ENCODE data around the gene KDM6A.
"Not testable (repeated sequence)": the region's sequence is repeated elsewhere in the genome, so short reads cannot be mapped to it uniquely, and the experiment has no call there.

KDM6A gene

GRCh38 chrX:45011597-45011996 lies 138.6 kb downstream of the KDM6A start:
- DNase-seq, result no peak

- no peak for DNase-seq
Measured at GRCh38 chrX:45017946-45018345, 145.0 kb downstream of the KDM6A start.

- DNase-seq, result no peak
Measured at GRCh38 chrX:45022150-45022549, 149.2 kb downstream of the KDM6A start.

- DNase-seq, result no peak
Measured at GRCh38 chrX:45024501-45024900, 151.5 kb downstream of the KDM6A start.

- DNase-seq, result no peak
Measured at GRCh38 chrX:45026036-45026435, 153.0 kb downstream of the KDM6A start.

DNA sequence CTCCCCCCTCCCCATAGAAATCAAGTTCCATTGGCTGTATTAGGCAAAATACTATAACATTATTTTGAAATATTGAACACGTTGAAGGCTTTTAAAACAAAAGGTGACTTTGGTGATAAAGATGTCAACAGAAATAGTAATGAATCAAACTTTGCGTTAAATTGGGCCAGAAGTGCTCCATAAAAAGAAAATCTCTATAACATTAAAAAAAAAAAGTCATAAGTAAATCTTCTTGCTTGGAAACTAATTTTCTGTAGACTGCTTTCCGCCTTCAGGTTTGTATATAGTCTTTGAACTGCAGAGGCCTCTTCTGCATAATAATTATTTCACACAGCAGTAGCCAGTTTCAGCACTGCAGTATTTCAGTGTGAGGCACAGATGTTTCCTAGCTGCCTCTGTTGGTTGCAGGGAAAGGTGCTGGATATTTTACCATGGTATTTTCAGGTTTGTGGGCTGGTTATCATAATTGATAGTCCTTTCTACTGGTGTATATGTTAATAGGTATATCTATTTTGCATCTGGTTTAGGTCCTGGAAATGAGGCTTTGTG lies 158.9 kb downstream of the KDM6A start:
- no peak for DNase-seq

DNA sequence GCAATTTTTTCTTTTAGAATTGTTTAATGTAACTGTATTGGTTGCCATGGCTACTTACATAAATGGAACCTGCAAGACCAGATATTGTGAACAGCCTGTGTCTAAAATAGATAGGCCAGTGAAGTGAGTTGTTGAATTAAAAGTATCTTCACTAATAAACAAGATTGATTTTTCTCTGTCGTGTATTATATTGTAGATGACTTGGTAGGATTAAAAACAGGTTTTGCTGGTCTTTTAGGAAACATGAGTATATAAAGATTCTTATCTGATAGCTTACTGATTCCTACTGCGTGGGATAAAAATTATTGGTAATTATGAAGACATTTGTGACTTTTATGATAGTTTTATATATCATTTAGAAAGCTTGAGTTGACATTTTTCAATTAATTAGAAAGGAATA lies 162.1 kb downstream of the KDM6A start:
- no peak for DNase-seq

DNA sequence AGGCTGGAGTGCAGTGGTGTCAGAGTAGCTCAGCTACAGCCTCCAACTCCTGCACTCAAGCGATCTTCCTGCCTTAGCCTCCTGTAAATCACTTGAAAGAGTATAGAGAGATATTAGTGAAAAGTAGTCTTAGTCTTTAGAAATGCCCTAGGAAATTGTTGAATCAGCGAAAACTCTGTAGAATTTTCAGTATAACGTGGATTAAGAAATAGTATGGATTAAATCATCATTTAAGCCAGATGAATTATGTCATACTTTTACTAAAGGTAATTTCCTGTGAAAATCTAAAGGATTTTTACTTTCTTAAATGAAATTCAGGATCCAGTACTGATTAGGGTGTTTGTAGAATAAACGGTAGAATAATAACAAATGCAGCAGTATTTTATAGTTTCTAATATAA lies 163.2 kb downstream of the KDM6A start:
- no peak for DNase-seq

DNA sequence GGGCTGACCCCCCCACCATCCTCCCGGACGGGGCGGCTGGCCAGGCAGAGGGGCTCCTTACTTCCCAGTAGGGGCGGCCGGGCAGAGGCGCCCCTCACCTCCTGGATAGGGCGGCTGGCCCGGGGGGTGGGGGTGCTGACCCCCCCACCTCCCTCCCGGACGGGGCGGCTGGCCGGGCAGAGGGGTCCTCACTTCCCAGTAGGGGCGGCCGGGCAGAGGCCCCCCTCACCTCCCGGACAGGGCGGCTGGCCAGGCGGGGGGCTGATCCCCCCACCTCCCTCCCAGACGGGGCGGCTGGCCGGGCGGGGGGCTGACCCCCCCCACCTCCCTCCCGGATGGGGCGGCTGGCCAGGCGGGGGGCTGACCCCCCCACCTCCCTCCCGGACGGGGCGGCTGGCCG lies 167.1 kb downstream of the KDM6A start:
- DNase-seq, result not testable (repeated sequence)

DNA sequence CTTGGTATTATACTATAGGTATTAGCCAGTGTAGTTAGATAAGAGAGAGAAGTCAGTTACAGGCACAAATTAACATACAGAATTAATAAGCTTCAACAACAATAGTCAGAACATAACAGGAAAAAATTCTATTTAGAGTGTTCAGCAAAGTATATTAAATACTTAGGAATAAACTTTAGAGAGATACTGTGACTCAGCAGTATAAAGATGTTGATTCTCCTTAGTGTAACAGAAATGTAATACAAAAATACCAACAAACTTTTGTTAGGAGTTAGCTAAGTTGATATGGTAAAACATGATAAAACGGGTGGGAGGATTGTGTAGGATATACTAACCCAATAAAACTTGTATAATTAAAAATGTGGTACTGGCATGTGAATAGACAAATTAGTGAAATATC lies 173.4 kb downstream of the KDM6A start:
- DNase-seq, result no peak

GRCh38 chrX:45050558-45050957 lies 177.6 kb downstream of the KDM6A start:
- no peak for DNase-seq

GRCh38 chrX:45056428-45057145 lies 183.6 kb downstream of the KDM6A start:
- no peak for DNase-seq

DNA sequence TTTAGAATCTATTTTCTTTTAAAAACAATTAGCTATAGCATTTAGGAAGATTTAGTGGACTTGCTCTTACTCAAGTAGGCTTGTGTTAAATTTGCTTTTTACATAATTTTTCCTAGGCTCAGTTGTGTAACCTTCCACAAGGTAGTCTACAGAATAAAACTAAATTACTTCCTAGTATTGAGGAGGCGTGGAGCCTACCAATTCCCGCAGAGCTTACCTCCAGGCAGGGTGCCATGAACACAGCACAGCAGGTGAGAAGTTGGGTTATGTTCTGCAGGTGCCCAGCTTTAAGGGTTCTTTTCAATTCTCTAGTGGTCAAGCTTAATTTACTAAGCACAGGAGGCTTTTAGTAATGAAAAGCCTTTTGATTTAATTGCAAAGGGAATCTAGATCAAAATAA lies 186.9 kb downstream of the KDM6A start:
- DNase-seq, result not testable (repeated sequence)

GRCh38 chrX:45063319-45064095 lies 190.5 kb downstream of the KDM6A start:
- no peak for DNase-seq

GRCh38 chrX:45068569-45068968 lies 195.6 kb downstream of the KDM6A start:
- DNase-seq, result no peak

GRCh38 chrX:45070116-45071007 lies 197.4 kb downstream of the KDM6A start:
- DNase-seq, result no peak

- DNase-seq, result not testable (repeated sequence)
Measured at GRCh38 chrX:45073011-45073410, 200.0 kb downstream of the KDM6A start.

DNA sequence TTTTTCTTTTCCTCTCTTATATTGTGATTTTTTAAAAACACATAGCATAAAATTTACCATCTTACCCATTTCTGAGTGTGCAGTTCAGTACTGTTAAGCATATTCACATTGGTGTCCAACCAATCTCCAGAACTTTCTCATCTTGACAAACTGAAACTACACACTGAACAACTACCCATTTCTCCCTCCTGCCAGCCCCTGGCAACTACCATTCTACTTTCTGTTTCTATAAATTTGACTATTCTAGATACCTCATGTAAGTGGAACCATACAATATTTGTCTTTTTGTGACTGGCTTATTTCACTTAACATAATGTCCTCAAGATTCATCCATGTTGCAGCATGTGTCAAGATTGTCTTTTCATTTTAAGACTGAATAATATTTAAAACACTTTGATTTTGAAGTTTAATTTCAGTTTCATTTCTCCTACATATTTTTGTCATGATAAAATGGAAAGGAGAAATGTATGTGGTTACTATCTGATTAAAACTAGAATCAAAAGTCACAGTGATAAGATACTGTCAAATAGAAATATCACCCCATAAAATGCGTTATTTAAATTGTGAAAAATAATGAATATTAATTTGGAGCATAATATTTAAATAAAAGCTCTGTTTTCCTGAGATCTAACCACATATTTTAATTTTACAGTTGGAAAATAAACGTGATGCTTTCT lies 204.9 kb downstream of the KDM6A start:
- no peak for DNase-seq

DNA sequence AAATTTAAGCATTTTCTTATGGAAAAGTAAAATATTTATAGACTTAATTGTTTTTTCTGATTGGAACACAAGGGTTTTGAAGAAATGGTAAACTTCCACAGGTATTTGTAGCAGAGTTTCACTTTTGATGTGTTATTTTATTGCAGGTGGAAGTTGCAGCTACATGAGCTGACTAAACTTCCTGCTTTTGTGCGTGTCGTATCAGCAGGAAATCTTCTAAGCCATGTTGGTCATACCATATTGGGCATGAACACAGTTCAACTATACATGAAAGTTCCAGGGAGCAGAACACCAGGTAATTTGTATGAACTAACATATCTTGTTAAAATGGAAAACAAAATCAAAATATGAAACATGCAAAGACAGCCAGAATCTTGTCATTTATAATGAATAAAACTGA lies 210.3 kb downstream of the KDM6A start:
- DNase-seq, result no peak

GRCh38 chrX:45110494-45110893 lies 237.5 kb downstream of the KDM6A start:
- DNase-seq, result no peak

DNA sequence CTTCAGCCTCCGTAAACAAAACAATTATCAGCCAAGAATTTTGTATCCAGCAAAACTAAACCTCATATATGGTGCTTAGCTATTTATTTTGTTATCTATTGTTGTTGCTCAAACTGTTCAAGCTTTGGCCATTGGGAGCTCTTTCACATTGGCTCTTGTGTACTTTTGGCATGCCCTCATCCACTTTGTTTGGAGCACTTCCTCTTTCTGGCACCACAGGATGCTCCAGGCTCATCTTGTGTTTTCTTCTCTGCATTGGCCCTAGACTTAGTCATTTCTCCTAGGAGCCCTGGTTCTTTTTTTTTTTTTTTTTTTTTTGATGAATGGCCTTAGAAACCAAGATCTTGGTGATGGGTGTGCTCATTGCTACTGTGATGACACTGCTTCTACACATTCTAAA lies 253.2 kb downstream of the KDM6A start:
- DNase-seq, result no peak

GRCh38 chrX:45128896-45129454 lies 256.0 kb downstream of the KDM6A start:
- DNase-seq, result no peak

All from stimulated activated CD4-positive, alpha-beta T cell treated with anti-CD3 and anti-CD28 coated beads, Interleukin-4, amount 100 ng/mL, for 1 hour (primary cell).